ENCODE data around the gene NACC2.

NACC2 gene

DNA sequence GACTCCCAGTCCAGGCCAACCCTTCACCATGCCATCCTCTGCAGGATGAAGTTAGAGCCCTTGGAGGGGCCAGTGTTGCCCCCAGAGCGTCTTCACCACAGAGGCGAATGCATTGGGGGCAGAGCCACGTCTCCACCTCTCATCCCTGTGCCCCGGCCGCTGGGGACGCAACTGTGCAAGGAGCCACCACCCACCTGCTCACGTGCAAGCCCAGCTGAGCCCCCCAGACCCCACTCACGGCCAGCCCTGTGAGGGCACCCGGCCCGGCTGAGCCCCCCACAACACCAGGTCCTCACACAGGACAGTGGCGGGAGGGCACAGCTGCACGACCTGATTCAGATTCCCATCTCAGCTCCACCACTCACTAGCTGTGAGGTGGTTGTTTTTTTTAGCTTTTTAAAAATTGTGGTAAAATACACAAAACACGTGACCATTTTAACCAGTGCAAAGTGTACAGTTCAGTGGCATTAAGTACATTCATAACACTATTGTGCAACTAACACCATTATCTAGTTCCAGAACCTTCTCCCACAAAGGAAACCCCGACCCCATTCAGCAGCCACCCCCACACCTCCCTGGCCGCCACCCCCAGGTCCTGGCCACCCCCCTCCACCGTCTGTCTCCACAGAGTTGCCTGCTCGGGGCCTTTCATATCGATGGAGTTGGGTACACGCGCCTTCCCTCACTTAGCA lies 100.4 kb downstream of the NACC2 start:
- no peak for DNase-seq (ENCODE audit: low read depth in 2 of 2)

DNA sequence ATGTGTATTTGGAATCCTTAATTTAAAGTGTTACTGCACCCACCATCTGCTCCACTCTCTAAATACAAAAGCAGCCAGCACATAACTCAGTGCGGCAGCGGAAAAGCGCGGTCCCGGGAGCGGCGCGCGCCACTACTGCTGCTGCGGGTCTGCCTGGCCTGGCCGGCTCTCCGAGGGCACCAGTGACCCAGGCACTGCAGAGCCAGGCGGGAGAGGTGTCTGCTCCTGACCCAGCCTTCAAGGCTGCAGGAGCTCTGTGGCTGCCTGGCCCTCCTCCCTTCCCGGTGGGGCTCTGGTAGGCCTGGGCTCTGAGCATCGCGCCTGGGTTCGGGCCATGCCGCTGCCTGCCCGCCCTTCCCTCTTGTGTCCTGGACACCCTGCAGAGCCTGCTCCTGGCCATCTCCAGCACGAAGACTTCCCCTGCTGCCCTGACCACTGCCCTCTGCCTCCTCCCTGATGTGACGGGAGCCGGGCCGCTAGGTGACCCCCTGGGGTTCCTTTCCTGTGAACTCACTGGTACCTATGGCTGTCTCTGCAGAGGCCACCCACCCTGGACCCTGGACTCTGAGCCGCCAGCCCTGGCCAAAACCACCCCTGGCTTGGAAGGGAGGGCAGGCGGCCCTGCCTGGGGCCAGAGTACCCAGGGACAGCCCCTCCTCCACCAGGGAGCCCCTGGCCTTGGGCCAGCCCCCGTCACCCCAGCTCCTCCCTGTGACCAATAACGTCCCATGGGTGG lies 101.2 kb downstream of the NACC2 start:
- DNase-seq (ENCODE audit: low read depth in 2 of 2), result no peak

DNA sequence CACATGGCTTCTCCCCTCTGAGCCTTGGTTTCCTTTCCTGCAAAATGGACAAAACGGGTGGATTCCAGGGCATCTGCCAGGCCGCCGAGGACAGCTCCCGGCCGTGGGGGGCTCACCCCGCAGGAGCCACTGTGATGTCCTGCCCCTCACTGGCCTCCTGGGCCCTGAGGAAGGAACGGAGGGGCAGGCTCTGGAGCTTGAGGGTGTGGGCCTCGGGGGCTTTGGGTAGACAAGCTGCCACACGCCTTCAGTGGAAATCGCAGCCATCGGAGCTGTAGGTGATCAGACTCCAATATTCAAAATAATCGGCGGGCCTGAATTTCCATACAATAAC lies 101.7 kb downstream of the NACC2 start:
- no peak for DNase-seq (ENCODE audit: low read depth in 2 of 2)

DNA sequence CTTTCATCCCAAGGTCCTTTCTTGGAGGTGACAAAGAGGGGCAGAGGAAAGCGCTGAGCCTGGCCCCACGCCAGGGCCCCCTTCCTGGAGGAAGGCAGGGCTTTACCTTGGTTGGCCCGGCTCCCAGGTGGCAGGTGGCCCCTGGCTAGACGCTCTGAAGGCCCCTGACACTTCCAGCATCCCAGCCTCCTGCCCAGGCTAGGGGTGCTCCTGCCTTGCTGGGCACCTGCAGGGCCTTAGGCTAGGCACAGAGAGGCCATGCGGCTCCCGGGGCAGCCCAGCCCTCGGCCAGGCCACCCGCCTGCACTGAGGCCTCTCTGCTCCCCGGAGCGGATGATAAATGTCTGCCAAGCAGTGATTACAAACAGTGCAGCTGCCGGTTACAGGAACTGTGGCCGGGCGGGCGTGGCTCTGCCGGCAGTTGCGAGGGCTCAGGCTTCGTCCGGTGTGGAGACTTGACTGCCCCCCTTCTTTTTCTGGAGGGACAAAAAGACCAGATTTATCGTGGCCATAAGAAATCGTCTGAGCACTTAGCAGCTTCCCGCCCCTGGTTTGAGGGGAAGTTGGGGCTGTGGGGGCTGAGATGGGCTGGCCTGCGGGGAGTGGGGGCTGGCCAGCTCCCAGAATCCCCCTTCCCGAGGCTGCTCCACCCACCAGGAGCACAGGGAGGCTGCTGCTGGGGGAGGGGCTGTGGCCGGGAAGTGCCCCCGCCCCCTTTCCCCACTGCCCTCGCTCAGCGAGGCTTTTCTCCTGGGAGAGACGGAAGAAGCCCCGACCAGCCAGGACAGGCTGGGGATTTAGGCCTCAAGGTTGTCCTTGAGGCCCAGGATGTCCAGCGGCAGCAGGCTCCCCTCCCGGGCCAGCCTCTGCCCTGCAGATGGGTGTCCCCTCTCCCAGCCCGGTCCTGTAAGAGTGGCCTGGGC lies 102.3 kb downstream of the NACC2 start:
- no peak for DNase-seq (ENCODE audit: low read depth in 2 of 2)

DNA sequence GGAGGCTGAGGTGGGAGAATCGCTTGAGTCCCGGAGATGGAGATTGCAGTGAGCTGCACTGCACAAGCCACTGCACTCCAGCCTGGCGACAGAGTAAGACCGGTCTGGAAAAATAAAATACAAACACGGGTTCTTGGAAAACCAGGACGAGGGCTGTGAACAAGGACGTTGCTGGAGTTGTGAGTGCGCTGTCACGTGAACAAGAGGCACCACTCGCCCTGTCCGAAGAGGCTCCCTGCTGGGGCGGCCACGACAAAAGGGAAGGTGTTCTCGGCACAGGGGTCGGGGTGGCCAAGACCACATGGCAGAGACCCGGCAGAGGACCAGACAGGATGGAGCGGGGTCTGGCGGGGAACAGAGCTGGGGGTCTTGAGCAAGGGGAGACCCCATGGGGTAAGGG lies 103.3 kb downstream of the NACC2 start:
- DNase-seq (ENCODE audit: low read depth in 2 of 2), result no peak

DNA sequence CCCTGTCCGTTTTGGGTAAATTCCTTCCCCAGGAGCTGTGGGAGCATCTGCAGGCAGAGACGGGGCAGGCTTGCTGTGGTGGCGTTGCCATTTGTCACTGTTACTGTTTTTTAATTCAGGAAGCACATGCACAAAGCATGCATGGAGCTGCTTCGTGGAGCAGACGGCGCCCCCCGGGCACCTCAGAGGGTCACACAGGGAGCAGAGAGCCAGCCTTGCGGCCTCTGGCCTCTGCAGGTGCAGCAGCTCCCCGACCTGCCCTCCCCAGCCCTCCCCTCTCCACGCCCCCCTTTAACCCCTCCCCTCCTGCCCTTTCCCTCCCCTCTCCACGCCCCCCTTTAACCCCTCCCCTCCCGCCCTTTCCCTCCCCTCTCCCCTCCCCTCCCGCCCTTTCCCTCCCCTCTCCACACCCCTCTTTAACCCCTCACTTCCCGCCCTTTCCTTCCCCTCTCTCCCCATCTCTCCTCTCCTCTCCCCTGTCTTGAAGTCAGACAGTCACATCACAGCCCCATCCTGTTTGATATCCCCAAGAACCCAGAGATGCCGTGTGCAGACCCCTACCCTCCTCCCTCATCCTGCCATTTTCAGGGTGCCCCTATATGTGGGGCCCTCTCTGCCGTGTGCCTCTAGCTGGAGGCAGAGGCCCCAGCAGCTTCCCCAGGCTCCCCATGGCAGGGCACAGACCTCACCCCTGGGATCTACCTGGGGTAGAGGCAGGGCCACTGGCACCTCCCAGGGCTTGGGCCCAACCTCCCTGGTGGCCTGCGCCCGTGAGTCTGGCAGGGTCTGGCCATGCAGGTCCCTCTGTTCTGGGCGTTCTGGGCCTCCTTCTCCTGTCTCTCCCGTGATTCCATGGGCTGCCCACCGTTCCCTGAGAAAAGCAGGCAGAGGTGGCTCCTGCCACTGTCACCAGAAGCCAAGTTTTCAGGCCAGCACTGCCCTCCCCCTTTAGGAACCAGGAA lies 104.3 kb downstream of the NACC2 start:
- DNase-seq (ENCODE audit: low read depth in 2 of 2), result no peak

DNA sequence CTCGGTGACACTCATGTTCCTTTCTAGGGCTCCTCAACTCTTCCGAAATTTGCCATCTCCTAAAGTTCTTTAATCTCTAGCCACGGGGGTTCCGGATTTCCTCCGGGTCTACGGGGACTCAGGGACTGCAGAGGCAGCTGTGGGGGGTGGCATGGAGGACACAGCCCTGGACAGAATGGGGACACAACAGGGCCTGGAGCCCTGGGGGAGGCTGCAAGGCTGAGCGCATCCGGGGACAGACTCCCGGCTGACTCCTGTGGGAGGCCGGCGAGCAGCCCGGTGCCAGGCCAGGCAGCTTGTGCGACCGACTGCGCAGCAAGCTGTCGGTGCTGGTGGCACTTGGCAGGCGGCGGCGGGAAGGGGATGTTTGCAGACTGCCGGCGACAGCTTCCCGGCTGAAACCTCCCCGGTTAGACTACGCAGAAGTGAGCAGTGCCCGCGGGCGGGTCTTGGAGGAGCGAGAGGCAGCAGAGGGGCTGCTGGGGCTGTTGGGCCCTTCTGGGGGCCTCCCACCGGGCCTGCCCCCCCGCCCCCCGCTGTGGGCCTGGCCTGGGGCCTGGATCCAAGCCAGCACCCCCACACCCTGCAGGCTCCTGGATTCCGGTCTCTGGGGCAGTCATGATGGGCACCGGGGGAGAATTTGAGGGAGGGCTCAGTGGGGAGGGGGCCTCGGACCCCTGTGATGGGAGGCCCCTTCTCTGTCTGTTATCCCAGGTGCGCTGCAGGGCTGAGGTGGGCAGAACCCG lies 105.2 kb downstream of the NACC2 start:
- DNase-seq (ENCODE audit: low read depth in 2 of 2), result no peak

DNA sequence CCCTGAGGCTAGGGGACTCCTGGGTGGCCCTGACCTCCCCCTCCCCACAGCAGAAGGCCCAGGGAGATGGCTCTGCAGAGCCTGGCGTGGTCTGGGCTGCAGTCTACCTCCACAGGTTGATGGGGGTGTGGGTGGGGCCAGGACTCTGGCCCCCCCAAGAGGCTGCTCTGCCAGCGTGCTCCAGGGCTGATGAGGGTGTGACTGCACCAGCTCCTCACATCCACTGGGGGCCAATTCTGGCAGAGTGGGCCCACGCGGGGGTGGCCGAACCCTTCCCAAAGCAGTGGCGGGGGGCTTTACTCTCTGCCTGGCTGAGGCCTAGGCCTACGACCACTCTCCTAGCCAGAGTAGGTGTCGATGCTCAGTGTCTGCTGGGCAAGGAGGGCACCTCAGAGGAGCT lies 105.9 kb downstream of the NACC2 start:
- DNase-seq (ENCODE audit: low read depth in 2 of 2), result no peak

DNA sequence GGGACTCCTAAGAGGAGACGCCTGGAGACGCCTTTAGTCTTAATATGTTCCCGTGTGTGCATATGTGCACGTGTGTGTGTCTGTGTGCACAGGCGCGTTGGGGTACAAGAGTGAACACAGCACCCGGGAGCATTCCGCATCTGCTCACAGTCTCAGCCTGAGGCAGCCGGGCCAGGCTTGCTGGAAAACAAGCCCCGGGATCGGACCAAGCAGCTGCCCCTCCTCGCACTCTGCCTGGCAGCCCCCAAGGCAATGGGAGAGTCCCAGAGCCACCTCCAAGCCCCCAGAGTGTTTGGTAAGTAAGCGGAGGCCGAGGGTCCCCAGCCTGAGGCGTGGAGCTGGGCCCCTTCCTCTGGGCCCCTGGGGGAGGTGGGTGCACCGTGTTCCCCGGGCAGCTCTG lies 106.6 kb downstream of the NACC2 start:
- DNase-seq (ENCODE audit: low read depth in 2 of 2), result no peak

DNA sequence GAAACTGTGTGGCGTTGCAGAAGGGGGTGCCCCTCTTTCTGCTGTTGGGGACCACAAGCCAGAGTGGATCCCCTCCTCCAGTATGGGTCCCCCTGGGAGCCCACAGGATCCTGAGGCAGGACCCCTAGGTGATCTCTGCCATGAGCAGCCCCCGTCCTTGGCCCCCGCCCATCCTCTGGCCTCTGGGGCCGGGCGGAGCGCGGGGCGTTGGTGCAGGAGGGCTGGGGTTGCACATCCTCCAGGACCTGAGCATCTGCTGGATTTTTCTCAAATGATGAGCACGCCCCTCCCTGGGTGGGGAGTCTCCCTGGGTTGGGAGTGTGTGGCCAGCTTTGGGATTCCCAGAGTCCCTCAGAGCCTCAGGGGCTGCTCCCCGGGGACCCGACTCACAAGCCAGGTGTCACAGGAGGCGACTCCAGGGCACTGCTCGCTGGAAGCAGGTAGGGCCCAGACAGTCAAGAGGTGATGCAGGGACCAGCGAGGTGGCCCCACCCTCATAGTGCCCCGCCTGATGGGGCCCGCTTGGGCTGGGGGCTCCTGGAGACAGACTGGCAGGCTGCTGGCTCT lies 107.2 kb downstream of the NACC2 start:
- DNase-seq (ENCODE audit: low read depth in 2 of 2), result no peak

DNA sequence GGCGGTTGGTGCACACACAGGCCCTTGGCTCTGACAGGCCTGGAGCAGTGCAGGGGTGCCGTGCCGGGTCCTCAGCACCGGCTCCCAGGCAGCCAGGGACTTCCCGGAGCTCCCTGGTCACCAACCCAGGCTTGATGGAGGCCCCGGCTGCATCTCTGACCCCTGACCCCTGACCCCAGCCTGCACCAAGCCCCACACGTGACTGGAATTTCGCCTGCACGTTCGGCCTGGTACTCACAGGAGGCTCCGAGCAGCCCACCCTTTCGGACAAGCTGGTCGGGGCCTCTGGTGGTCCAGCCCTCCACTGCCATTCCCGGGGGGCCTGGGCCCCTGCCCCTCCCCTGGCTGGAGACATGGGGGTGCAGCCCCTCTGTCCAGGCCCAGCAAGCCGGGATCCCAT lies 108.5 kb downstream of the NACC2 start:
- no peak for DNase-seq (ENCODE audit: low read depth in 2 of 2)

DNA sequence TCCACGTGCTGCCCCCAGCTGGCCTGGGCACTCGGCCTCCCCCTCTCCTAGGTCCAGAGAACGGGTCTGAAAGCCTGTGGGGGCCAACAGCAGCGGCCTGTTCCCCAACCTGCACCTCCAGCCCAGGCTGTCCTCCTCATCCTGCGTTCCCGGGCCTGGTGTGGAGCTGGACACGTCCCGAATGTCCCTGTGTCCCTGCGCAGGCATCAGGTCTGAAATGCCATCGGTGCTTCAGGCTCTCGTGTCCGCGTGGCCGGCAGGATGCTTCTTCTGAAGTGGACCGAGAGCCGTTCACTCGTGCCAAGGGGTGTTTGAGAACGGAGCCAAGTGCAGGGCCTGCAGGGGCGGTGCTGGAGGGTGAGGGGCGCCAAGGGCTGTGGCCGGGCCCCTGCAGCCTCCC lies 109.2 kb downstream of the NACC2 start:
- DNase-seq (ENCODE audit: low read depth in 2 of 2), result no peak

DNA sequence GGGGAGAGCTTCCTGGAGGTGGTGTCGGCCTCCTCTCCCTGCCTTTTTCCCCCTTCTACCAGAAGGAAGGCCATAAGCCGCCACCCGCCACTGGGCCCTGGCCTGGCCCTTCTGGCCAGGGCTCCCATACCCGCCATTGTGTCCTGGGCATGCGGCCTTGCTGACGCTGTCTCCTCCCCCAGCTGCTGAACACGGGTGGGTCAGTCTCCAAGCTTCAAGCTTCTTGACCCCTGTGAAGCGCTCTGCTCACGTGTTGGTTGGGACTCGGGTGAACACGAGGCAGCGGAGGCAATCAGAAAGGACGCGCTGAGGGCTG lies 109.7 kb downstream of the NACC2 start:
- DNase-seq (ENCODE audit: low read depth in 2 of 2), result no peak

DNA sequence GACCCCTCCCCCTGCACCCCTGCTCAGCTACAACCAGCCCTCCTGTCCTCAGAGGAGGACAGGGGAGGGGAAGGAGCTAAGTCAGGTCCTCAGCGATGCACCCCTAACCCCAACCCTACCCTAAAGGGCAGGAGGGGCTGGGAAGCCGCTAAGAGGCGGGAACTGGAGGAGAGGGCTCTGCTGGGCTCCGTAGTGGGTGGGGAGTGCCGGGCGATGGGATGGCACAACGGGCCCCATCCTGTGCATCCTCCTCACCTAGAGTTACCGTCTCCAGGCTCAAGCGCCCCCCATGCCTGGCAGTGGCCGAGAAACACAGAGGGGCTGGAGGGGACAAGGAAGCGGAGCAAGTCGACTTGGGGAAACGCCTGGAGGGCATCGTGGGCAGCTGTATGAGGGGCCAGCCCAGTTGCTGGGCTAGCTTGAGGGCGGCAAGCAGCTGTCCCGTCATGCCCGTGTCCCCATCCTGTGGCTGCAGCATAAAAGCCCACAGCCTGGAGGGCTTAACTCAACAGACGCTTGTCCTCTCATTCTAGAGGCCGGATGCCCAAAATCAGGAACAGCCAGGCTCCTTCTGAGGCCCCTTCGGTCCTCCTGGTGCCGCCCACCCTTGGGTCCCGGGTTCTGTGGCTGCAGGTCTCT lies 110.9 kb downstream of the NACC2 start:
- no peak for DNase-seq (ENCODE audit: low read depth in 2 of 2)

DNA sequence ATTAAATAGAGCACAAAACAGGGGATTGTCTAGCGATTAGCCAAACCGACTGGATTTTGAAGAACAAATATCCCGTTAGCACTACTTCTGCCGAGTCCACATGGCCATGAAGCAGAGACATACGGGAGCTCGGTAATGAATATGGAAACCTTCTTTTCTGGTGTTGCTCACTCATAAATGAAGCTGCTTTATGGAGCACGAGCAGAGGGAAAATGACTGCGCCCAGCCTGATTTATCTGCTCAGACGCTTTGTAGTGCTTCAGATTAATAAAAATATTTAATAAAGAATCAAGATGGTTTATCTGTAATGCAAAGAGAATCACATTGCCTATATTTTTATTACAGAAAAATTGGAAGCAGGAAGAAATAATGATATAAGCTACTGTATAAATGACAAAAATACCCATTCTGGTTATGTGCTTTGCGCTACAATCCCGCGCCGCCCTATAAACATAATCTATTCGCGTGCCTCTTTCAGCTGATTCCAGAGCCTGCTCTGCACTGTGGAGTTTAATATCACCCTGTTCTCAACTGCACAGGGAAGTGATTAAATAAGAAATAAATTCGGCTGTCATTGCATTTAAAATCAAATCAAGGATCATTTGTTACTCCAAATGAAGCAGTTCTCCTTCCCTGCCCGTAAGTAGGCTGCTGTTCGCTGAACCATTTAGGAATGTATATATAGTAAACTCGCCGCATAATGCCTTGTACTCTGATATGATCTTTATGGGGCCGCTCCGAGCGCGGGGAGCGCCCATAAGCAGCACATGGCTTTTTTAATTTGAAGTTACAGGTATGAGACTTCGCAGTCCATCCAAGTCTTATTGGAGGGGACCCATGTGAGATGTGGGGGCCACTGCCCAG lies 111.6 kb downstream of the NACC2 start:
- no peak for DNase-seq (ENCODE audit: low read depth in 2 of 2)

DNA sequence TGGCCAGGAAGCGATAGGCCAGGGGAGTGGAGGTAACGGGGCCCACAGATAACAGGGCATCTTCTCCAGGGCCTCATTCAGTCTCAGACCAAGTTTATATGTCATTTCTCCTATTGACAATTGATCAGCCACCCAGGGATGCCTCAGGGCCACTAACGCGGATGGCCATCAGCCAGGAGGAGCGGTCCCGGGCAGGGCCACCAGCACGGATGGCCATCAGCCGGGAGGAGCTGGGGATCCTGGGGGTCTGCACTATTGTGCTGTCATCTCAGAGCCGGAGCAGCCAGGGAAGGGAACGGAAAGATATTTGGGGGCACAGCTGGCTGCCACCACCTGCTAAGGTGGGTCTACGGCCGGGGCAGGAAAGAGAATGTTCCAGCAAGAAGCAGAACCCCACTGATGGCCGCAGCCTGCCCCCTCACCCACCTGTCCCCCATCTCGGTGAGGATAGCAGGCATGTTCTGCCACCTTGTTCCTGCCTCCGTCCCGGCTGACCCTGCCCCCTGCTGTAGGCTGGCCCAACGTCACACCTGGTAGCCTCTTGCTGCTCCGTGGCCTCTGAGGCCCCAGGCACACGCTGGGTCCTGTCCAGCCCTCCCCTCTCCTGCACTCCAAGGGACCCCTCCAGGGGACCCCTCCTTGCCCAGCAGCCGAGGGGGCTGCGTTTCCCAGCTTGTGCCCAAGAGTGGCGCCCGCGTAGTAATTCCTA lies 112.4 kb downstream of the NACC2 start:
- DNase-seq (ENCODE audit: low read depth in 2 of 2), result no peak

DNA sequence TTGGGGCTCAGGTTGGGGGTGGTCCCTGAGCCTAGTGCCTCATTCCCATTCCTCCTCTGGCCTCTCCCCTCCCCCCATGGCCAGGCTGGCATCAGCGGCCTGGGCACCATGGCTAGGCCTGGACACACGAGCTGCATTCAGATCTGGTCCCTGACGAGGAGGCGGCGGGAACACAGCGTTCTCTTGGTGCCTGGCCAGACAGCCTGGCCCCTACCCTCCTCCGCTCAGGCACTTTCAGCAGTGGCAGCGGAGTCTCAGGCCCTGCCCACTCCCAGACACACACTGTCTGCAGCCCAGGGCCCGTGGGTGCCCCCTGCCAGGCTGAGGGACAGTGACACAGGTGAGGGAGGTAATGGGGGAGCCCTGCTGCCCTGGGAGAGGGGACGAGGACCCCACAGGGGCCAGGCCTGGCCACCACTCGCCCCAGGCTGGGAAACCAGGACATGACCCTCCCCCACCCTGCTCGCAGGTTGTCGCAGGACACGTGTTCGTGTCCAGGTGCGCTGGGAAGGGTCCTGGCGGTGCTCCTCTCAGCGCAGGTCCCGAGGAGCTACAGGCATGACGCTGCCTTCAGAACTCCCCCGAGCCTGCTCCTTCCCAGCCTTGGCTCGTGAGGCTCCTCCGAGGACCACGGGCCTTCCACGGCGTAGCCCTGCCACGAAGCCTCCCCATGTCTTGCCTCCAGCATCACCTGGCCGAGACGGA lies 114.0 kb downstream of the NACC2 start:
- DNase-seq (ENCODE audit: low read depth in 2 of 2), result no peak
